ENCODE data around the gene CENPC.
A peak's percentile ranks its signal among the peaks of the same experiment; 100 is the strongest.

CENPC gene

DNA sequence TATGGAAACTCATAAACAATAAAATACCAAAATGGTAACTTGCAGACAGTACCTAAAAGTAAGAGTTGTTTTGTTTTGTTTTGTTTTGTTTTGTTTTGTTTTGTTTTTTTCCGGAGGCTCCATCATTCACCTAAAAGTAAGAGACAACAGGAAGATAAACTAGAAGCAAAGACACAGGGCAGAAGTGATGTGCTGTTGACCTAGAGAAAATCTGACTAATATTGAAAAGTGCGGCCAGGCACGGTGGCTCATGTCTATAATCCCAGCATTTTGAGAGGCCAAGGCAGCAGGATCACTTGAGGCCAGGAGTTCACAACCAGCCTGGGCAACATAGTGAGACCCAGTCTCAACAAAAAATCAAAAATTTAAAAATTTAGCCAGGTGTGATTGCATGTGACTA lies 5.6 kb upstream of the CENPC start:
- TF ChIP-seq, protein P1, sequence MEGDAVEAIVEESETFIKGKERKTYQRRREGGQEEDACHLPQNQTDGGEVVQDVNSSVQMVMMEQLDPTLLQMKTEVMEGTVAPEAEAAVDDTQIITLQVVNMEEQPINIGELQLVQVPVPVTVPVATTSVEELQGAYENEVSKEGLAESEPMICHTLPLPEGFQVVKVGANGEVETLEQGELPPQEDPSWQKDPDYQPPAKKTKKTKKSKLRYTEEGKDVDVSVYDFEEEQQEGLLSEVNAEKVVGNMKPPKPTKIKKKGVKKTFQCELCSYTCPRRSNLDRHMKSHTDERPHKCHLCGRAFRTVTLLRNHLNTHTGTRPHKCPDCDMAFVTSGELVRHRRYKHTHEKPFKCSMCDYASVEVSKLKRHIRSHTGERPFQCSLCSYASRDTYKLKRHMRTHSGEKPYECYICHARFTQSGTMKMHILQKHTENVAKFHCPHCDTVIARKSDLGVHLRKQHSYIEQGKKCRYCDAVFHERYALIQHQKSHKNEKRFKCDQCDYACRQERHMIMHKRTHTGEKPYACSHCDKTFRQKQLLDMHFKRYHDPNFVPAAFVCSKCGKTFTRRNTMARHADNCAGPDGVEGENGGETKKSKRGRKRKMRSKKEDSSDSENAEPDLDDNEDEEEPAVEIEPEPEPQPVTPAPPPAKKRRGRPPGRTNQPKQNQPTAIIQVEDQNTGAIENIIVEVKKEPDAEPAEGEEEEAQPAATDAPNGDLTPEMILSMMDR (IDR thresholded peaks at IDR 0.05; ENCODE audit: insufficient read depth, low read depth, low read length, missing control alignments) = no peak
- no peak overlapping the region for H3K4me3 ChIP-seq (ENCODE audit: low read length)
- DNase-seq (ENCODE audit: low read depth) = no peak

DNA sequence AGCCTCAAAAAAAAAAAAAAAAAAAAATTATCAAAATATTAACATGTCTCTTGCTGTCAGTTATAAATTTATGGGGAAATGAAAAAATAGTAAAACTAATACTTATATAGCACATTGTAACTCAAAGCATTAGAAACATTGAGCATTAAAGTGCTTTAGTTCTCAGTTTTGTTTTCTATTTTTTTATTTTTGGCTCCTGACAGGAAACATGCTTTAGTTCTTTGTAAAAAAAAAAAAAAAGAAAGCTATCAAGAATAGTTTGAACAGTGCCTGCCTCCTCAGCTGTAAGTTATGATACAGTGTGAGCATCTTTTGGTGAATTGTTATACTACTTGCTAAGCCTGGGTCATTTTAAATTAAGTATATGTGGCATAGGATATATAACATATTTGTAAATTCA lies 5.1 kb upstream of the CENPC start:
- no peak overlapping the region for H3K4me3 ChIP-seq (ENCODE audit: low read length)
- TF ChIP-seq, protein P1 (IDR thresholded peaks at IDR 0.05; ENCODE audit: insufficient read depth, low read depth, low read length, missing control alignments) = no peak
- no peak for DNase-seq (ENCODE audit: low read depth)

DNA sequence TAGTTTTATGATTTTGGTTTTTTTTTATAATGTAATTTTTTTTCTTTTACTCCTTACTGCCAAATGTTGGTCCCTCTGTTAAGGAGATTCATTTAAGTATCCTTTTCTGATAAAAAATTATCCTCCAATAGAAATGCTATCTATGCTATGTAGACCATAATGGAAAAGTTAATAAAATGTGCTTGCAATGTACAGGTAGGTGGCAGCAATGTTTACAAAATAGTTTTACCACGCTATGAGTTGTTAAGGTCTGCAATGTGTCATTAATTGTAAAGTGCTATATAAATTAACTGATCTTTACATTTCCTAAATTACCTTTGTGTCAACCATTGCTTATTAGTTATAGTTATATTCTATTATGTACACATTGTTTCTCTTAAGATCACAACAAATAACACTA lies 3.8 kb upstream of the CENPC start:
- no peak overlapping the region for H3K4me3 ChIP-seq (ENCODE audit: low read length)
- TF ChIP-seq, protein P1 (IDR thresholded peaks at IDR 0.05; ENCODE audit: insufficient read depth, low read depth, low read length, missing control alignments) = peak; percentile 44
- DNase-seq (ENCODE audit: low read depth) = peak; percentile 71

DNA sequence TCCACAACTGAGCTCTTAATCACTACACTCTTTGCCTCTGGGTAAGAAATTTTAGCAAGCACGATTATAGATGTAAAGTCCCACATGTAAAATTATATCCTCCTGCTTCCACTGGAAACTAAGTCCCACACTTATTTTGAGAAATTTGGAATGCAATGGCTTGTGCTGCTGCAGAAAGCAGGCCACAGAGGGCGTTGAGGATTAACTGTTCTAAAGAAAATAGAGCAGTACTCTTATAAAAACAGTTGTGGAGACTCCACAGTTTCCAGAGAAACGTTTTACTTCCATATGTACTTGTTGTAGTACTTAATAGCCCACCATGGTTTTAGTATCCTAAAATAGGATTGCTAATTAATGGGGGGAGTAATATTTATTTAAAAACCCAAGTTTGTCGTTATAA lies 1.7 kb upstream of the CENPC start:
- no peak for DNase-seq (ENCODE audit: low read depth)
- no peak overlapping the region for H3K4me3 ChIP-seq (ENCODE audit: low read length)
- TF ChIP-seq, protein P1 (IDR thresholded peaks at IDR 0.05; ENCODE audit: insufficient read depth, low read depth, low read length, missing control alignments) = no peak

DNA sequence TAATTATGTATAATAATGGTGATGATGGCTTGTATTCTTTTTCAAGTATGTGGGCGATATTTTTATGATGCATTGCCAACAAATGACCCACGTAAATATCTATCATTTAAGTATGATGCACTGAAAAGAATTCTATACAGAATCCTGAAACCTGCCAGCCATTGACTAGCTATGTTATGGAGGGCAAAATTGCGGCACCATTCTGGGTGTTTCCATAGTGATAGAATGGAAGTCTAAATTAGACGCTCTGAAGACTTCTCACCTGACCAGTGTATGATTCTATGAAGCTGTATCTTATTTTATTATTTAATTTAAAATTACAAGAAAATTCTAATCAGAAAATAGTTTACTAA lies 677 bp upstream of the CENPC start:
- peak overlapping the region; percentile 91 for H3K4me3 ChIP-seq (ENCODE audit: low read length)
- no peak for DNase-seq (ENCODE audit: low read depth)
- TF ChIP-seq, protein P1 (IDR thresholded peaks at IDR 0.05; ENCODE audit: insufficient read depth, low read depth, low read length, missing control alignments) = no peak

DNA sequence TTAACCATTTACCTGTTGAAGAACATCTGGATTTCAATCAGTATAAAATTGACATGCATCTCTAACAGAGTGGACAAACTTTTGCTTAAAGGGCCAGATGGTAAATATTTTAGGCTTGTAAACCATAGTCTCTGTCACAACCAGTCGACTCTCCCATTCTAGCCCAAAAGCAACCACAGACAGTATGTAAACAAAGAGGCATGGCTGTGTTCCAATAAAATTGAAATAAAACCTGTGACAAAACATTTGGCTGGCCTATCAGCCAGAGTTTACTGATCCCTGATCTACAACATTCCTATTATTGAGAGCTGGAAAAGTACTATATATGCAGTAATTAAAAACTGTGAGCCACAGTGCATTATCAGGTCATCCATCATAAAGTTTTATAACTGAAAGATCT lies 3.2 kb downstream of the CENPC start:
- H3K4me3 ChIP-seq (ENCODE audit: low read length) = no peak overlapping the region
- no peak for DNase-seq (ENCODE audit: low read depth)
- TF ChIP-seq, protein P1 (IDR thresholded peaks at IDR 0.05; ENCODE audit: insufficient read depth, low read depth, low read length, missing control alignments) = no peak

DNA sequence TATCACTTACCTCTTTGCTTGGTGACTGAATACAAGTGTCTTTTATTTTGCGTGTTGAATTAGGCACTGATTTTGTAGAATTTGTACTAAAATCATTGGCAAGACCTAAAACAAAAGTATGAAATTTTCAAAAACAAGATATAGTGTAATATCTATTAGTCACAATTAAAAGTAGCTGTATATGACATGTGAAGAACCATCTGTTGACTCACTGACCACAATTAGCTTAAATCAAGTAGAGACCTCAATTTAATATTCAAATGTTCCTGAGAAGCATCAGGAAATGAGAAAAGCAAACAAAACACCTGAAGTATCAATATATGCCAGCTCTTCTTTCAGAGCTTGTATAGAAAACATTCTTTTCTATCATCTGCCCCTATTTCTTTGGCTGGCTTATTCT lies 5.5 kb downstream of the CENPC start:
- TF ChIP-seq, protein P1 (IDR thresholded peaks at IDR 0.05; ENCODE audit: insufficient read depth, low read depth, low read length, missing control alignments) = no peak
- no peak overlapping the region for H3K4me3 ChIP-seq (ENCODE audit: low read length)
- no peak for DNase-seq (ENCODE audit: low read depth)

Measured in epithelial cell of esophagus (primary cell).